ENCODE measurements around the gene OR11A1.

GRCh38 chr6:29376003-29376402, 80.9 kb downstream of the OR11A1 start:
- TF ChIP-seq, protein P1, sequence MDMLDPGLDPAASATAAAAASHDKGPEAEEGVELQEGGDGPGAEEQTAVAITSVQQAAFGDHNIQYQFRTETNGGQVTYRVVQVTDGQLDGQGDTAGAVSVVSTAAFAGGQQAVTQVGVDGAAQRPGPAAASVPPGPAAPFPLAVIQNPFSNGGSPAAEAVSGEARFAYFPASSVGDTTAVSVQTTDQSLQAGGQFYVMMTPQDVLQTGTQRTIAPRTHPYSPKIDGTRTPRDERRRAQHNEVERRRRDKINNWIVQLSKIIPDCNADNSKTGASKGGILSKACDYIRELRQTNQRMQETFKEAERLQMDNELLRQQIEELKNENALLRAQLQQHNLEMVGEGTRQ (IDR thresholded peaks at IDR 0.05; ENCODE audit: borderline replicate concordance, low read depth, low read length): no peak
- no peak for TF ChIP-seq EZH2phosphoT487 (IDR thresholded peaks at IDR 0.05; ENCODE audit: borderline replicate concordance, low read depth)
- TF ChIP-seq, protein P2, sequence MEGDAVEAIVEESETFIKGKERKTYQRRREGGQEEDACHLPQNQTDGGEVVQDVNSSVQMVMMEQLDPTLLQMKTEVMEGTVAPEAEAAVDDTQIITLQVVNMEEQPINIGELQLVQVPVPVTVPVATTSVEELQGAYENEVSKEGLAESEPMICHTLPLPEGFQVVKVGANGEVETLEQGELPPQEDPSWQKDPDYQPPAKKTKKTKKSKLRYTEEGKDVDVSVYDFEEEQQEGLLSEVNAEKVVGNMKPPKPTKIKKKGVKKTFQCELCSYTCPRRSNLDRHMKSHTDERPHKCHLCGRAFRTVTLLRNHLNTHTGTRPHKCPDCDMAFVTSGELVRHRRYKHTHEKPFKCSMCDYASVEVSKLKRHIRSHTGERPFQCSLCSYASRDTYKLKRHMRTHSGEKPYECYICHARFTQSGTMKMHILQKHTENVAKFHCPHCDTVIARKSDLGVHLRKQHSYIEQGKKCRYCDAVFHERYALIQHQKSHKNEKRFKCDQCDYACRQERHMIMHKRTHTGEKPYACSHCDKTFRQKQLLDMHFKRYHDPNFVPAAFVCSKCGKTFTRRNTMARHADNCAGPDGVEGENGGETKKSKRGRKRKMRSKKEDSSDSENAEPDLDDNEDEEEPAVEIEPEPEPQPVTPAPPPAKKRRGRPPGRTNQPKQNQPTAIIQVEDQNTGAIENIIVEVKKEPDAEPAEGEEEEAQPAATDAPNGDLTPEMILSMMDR (IDR thresholded peaks at IDR 0.05): peak; percentile 37

Measured in SK-N-SH (cell line).